Muscle layer of duodenum (tissue), 2 donors: ENCODE data around the gene ASAH2.

Experiments
- H3K27ac ChIP-seq: one replicate; pipeline ENCODE4 v1.7.0; 2013; ENCODE audit warnings: mild to moderate bottlenecking, low read length
- H3K27me3 ChIP-seq: one replicate; pipeline ENCODE4 v1.7.0; 2013; ENCODE audit warnings: low read depth, mild to moderate bottlenecking, control low read depth, low read length
- H3K36me3 ChIP-seq, 2 donors: one replicate each; pipeline ENCODE4 v1.7.0; 2013; ENCODE audit warnings: low read length in 2 of 2, control low read depth in 1 of 2, mild to moderate bottlenecking in 1 of 2; ENCODE audit not compliant: insufficient read depth in 2 of 2, control insufficient read depth in 1 of 2
- H3K4me1 ChIP-seq, 2 donors: one replicate each; pipeline ENCODE4 v1.7.0; 2013; ENCODE audit warnings: low read length in 2 of 2, mild to moderate bottlenecking in 2 of 2, control low read depth in 1 of 2, moderate library complexity in 1 of 2; ENCODE audit not compliant: insufficient read depth in 2 of 2, control insufficient read depth in 1 of 2
- H3K4me3 ChIP-seq, 2 donors: one replicate each; pipeline ENCODE4 v1.7.0; 2013; ENCODE audit warnings: low read length in 2 of 2, low read depth in 1 of 2, mild to moderate bottlenecking in 1 of 2
- H3K9me3 ChIP-seq, 2 donors: one replicate each; pipeline ENCODE4 v1.7.0; 2013; ENCODE audit warnings: low read length in 2 of 2, control low read depth in 1 of 2, mild to moderate bottlenecking in 1 of 2; ENCODE audit not compliant: control insufficient read depth in 1 of 2
- donor health status: healthy.

The ASAH2 gene

DNA sequence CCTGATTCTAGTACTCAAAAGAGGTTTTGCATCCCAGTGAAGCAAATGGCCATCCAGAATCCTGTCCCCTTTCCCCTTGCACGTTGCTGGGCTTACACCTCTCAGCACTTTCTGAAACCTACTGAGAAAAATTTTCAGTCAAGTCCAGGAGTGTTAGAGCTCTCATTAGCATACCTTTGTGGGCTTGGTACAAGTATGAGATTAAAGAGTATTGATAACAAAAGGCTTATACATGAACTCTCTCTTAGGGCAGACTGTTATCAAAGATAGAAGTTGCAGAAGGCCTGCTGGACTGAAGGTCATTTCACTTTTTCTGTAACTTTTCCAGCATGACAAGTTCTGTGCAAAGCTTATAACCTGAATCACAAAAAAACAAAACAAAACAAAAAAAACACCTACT, at the start of gene ASAH2:
ASAH2 (minus strand) TSS at position 123 of the 400 bp plus-strand sequence. CDS start 2,906 bp downstream, outside the sequence.
- H3K27me3 ChIP-seq, result no peaks in the 10 kb centered on the region
- H3K27ac ChIP-seq, result no peak within 1 kb of the TSS
- H3K4me1 ChIP-seq, result no peaks in the 10 kb centered on the region
- H3K36me3 ChIP-seq, result no peaks in the 10 kb centered on the region
- H3K4me3 ChIP-seq, result no peak within 1 kb of the TSS
- no peaks in the 10 kb centered on the region for H3K9me3 ChIP-seq

DNA sequence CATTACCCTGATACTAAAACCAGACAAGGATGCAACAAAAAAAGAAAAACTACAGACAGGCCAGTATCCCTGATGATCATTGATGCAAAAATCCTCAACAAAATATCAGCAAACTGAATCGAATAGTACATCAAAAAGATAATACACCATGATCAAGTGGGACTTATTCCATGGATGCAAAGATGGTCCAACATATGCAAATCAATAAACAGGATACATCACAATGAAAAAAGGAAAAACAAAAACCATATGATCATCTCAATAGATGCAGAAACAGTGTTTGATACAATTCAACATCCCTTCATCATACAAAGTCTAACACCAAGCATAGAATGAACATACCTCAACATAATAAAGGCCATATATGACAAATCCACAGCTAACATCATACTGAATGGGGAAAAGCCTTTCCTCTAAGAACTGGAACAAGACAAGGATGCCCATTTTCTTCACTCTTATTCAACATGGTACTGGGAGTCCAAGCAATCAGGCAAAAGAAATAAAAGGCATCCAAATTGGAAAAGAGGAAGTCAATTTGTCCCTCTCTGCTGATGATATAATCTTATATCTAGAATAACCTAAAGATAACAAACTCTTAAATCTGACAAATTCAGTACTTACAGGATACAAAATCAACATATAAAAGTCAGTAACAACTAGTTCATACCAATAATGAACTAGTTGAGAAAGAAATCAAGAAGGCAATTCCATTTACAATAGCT, 48.8 kb upstream of the ASAH2 start:
- H3K4me3 ChIP-seq, result no peak overlapping the region
- no peak overlapping the region for H3K27ac ChIP-seq
- H3K9me3 ChIP-seq, result no peaks in the 10 kb centered on the region
- peaks cover 0 to 6% of the 10 kb centered on the region in 2 donors for H3K36me3 ChIP-seq
- H3K4me1 ChIP-seq, result no peaks in the 10 kb centered on the region
- H3K27me3 ChIP-seq, result no peaks in the 10 kb centered on the region

DNA sequence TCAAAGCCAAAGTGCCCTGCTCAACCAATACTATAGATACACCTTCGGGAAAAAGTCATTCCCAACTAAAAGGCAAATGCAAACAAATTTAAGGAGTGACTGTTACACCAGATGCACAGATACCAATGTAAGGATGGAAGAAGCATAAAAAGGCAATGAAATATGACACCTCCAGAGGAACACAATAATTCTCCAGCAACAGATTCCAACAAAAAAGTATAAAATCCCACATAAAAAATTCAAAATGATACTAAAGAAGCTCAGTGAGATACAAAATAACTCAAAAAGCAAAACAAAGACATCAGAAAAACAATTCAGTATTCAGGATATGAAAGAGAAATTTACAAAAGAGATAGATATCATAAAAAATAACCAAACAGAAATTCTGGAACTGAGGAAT, 44.1 kb upstream of the ASAH2 start:
- H3K27ac ChIP-seq, result no peak overlapping the region
- no peaks in the 10 kb centered on the region for H3K27me3 ChIP-seq
- no peaks in the 10 kb centered on the region for H3K36me3 ChIP-seq
- no peak overlapping the region for H3K4me3 ChIP-seq
- no peaks in the 10 kb centered on the region for H3K9me3 ChIP-seq
- no peaks in the 10 kb centered on the region for H3K4me1 ChIP-seq

DNA sequence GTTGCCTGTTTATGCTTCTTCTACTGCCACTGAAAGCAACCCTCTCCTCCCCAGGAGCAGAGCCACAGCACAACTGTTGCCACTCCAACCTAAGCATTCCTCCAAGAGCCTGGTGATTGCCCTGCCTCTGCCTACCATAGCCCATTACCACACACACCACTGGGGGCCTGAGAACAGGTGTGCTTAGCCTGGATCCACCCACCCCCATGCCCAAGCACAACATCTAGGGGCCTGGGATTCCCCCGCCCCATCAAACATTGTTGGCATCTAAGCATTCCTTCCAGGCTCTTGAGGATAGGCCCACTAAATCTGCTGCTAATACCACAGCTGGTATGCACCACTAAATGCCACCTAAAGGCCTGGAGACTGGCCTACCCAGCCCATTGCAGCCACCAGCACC, 43.3 kb upstream of the ASAH2 start:
- Histone ChIP-seq H3K4me3 (no peak overlapping the region), H3K36me3 (no peaks in the 10 kb centered on the region), H3K27me3 (no peaks in the 10 kb centered on the region), H3K4me1 (no peaks in the 10 kb centered on the region), H3K27ac (no peak overlapping the region), H3K9me3 (no peaks in the 10 kb centered on the region)

DNA sequence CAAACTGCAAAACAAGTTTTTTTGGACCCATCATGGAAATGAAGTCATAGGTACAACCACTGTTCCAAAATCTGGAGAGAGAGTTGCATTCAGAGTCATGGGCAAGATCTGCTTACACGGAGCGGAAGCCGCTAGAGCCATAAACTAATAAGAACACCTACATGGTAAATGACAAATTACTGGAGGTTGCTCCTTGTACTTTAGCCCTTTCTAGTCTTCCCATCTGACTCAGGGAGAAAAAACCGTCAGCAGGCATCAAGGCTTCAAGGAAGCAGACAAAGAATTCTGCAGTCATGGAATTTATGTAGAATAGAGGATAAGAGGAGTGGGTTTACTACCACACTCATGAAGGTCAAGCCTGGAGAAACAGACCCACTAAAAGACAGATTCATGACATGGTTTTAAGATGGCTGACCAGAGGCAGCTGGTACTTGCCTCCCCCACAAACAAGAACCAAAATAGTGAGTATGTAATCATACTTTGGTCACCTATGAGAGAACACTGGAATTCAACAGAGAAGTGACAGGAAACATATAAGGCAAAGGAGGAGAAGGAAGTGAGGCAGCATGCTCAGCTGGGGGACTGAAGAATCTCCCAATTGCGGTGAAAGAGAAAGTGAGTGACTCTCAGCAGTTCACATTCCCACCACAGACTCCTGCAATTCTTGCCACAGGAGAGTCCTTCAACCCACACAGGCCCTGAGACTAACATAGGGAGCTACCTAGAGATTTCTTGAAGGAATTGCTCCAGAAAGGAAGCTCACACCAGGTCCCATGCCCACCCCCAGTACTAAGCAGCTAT, 42.4 kb upstream of the ASAH2 start:
- Histone ChIP-seq H3K4me1 (no peaks in the 10 kb centered on the region), H3K27ac (no peak overlapping the region), H3K36me3 (no peaks in the 10 kb centered on the region)

DNA sequence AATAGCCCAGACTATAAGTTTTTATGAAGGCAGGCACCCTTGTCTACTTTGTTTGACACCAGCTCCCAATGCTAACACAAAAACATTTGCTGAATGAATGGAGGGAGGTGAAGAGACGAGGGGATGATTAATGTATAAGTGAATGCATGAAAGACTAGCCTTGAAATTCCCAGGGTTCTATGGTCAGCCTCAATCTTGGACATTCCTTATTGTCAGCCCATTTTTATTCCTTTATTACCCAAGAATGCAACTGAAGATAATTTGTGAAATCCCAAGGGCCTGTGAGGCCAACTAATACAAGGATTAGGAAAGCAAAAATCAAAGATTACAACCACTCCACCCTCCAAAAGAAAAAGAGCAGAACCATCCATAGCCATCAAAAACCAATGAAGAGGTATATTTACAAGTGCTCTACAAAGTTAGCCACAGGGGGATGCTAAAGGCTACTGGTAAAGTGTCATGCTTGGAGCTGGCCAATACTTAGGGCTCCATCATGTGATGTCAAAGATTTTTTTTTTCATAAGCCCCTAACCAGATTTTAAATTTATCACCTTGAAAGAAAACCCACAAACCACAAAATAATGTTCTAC, 40.0 kb upstream of the ASAH2 start:
- Histone ChIP-seq H3K36me3 (no peaks in the 10 kb centered on the region), H3K4me3 (no peak overlapping the region), H3K27ac (no peak overlapping the region), H3K9me3 (no peaks in the 10 kb centered on the region), H3K4me1 (no peaks in the 10 kb centered on the region), H3K27me3 (no peaks in the 10 kb centered on the region)

More for the DNA sequence above, 42.4 kb upstream of the ASAH2 start:
- Histone ChIP-seq H3K4me3 (no peak overlapping the region), H3K9me3 (no peaks in the 10 kb centered on the region), H3K27me3 (no peaks in the 10 kb centered on the region)

DNA sequence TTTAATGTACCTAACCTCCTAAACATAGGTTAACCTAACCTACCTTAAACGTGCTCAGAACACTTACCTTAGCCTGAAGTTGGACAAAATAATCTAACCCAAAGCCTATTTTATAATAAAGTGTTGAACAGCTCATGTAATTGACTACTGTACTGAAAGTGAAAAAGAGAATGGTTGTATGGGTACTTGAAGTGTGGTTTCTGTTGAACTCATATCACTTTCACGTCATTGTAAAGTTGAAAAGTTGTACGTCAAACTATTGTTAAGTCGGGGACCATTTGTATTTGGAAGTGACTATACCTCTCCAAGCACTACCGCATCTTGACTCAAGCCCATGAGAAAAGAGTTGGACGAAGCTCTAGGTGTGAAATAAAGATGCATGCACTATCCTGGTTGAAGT, 37.9 kb upstream of the ASAH2 start:
- H3K4me3 ChIP-seq, result no peak overlapping the region
- H3K4me1 ChIP-seq, result no peaks in the 10 kb centered on the region
- no peak overlapping the region for H3K27ac ChIP-seq
- H3K36me3 ChIP-seq, result no peaks in the 10 kb centered on the region
- no peaks in the 10 kb centered on the region for H3K9me3 ChIP-seq
- no peaks in the 10 kb centered on the region for H3K27me3 ChIP-seq

DNA sequence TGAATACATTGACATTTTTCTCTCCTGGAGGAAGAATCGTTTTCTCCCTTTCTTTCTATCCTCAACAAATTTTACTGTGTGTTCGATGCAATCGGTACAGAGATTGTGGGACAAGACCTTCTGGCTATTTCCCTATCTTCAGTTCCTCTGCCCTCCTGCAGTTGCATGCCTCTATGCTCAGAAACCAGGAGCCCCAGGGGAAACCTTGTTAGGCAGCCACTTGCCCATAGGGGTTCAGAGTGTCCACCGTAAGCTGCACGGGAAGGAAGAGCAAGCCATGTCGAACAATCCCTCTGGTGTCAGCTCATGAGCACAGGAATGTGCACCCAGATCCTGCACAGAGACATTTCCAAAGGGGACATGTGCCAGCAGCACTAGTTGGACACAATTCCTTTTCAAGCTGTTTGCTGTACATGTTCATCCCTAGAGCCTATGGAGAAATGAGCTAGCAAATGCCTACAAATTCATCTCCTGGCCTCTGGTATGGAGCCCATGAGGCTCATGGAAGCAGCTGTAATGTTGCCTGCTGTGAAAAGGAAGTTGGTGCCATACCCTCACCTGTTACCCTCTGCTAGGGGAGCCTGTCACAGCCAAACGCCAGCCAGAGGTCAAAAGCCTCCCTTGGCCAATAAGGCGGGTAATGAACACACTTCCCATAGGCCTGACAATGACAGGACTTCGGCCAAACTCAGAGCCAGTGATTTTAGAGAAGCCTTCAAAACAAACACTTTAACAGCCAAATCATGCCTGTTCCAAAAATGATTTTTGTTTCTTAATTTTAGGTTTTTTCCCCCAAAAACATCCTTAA, 35.9 kb upstream of the ASAH2 start:
- no peaks in the 10 kb centered on the region for H3K27me3 ChIP-seq
- H3K4me3 ChIP-seq, result no peak overlapping the region
- no peaks in the 10 kb centered on the region for H3K36me3 ChIP-seq
- no peaks in the 10 kb centered on the region for H3K9me3 ChIP-seq
- no peak overlapping the region for H3K27ac ChIP-seq
- H3K4me1 ChIP-seq, result no peaks in the 10 kb centered on the region

DNA sequence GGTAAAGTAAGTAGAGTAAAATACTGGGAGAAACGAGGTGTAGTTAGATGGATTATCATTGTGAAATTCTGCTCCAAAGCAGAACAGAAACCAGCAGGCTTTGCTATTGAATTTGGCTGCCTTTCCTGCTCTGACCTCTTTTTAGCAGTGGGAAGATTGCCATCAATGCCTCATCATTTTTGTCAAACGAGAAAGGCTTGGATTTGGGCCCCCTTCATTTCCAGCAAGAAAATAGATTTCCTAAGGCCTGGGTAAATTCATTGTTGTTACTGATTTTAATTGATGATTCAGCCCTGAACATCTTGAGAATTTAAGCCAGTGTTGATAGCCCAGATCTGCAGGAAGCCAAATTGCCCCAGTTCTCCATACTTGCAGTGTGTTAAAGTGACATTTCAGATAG, 35.2 kb upstream of the ASAH2 start:
- Histone ChIP-seq H3K9me3 (no peaks in the 10 kb centered on the region), H3K36me3 (no peaks in the 10 kb centered on the region), H3K4me3 (no peak overlapping the region), H3K27ac (no peak overlapping the region), H3K4me1 (no peaks in the 10 kb centered on the region), H3K27me3 (no peaks in the 10 kb centered on the region)

DNA sequence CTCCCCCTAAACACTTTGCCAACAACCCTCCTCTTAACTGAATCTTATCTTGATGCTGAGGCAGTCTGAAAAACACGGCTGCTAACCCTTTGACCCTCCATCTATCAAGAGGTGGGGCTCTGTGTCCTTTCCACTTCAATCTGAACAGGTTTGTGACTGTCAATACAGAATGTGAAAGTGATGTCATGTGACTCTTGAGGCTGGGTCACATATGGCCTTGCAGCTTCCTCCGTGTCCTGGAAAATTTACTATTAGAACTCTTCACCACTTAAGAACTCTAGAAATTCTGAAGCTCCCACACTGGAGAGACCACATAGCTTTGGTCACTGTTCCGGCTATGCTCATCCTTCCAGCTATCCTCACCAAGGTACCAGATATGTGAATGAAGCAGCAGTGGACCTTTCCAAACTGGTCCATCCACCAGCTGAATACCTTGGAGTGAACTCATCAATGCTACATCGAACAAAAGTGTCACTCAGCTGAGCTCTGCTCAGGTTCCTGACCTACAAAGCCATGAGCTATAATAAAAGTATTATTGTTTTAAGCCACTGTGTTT, 30.7 kb upstream of the ASAH2 start:
- Histone ChIP-seq H3K4me3 (no peak overlapping the region), H3K27ac (no peak overlapping the region), H3K36me3 (no peaks in the 10 kb centered on the region), H3K9me3 (no peaks in the 10 kb centered on the region), H3K4me1 (no peaks in the 10 kb centered on the region), H3K27me3 (no peaks in the 10 kb centered on the region)
